ENCODE measurements around the gene EHMT1. TPM values are rescaled to one million over a fixed set of nuclear protein-coding genes. Genes with fewer than 3 reads are reported as not detected.
A peak's percentile ranks its signal among the peaks of the same experiment; 100 is the strongest.

Gene EHMT1
- total and polyA plus RNA-seq, 10 of the 15 experiments (the other 5 are each of a cell fraction or from before 2014, with no cell fraction given), result 2.9 to 100 (median 48.1) TPM

DNA sequence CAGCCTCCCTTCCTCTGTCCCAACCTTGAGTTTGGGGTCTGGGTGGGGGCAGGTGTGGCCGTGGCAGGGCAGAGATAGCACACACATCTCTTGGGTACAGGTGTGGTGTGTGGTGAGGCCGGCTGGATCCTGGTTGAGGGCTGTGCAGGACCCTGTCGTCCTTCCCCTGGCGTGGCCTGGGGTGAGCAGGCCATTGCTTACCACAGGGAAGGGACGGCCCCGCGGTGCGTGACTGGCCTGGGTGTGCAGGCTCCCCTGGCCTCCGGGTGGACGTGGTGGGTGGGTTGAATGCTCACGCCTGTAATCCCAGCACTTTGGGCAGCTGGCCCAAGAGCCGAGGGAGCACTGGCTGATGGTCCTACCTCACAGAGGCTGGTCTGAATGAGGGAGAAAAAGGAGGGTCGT, 12.1 kb upstream of the EHMT1 start:
- H3K27ac ChIP-seq (ENCODE audit: control insufficient read depth, insufficient read depth), result no peak overlapping the region
- POLR2A ChIA-PET, result no interaction called here
- H3K27me3 ChIP-seq (replicated peaks in 1 of 2; ENCODE audit: control insufficient read depth in 2 of 2, insufficient read depth in 2 of 2, low read length in 1 of 2), result no peaks in the 10 kb centered on the region
- peak overlapping the region; percentile 76 for H3K4me3 ChIP-seq
- peak overlapping the region; percentile 94 for H3K4me2 ChIP-seq (ENCODE audit: control insufficient read depth, insufficient read depth)
- RAD21 ChIA-PET (ENCODE audit: unreplicated experiment), result no interaction called here
- H3K4me1 ChIP-seq (ENCODE audit: control insufficient read depth, insufficient read depth, low read length), result peaks cover 11% of the 10 kb centered on the region
- TF ChIP-seq, protein P1, sequence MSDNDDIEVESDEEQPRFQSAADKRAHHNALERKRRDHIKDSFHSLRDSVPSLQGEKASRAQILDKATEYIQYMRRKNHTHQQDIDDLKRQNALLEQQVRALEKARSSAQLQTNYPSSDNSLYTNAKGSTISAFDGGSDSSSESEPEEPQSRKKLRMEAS (IDR thresholded peaks at IDR 0.05; ENCODE audit: low read depth, low read length), result no peak
- TF ChIP-seq CEBPB (IDR thresholded peaks at IDR 0.05; ENCODE audit: borderline replicate concordance in 1 of 2, low read depth in 2 of 2, low read length in 2 of 2) (no peak), NFXL1 (IDR thresholded peaks at IDR 0.05; ENCODE audit: borderline replicate concordance) (no peak), TARDBP (IDR thresholded peaks at IDR 0.05; ENCODE audit: borderline replicate concordance) (no peak), CHD4 (IDR thresholded peaks at IDR 0.05) (no peak), IKZF1 (conservative IDR thresholded peaks at IDR 0.05) (no peak), KLF5 (IDR thresholded peaks at IDR 0.05; ENCODE audit: partially characterized antibody) (no peak), TCF7 (IDR thresholded peaks at IDR 0.05; ENCODE audit: borderline replicate concordance) (no peak), TAF1 (IDR thresholded peaks at IDR 0.05; ENCODE audit: borderline replicate concordance, low read depth, low read length) (no peak), NR2C2 (IDR thresholded peaks at IDR 0.05; ENCODE audit: borderline replicate concordance, control insufficient read depth, insufficient read length, low read depth) (no peak)
- TF ChIP-seq, protein P2, sequence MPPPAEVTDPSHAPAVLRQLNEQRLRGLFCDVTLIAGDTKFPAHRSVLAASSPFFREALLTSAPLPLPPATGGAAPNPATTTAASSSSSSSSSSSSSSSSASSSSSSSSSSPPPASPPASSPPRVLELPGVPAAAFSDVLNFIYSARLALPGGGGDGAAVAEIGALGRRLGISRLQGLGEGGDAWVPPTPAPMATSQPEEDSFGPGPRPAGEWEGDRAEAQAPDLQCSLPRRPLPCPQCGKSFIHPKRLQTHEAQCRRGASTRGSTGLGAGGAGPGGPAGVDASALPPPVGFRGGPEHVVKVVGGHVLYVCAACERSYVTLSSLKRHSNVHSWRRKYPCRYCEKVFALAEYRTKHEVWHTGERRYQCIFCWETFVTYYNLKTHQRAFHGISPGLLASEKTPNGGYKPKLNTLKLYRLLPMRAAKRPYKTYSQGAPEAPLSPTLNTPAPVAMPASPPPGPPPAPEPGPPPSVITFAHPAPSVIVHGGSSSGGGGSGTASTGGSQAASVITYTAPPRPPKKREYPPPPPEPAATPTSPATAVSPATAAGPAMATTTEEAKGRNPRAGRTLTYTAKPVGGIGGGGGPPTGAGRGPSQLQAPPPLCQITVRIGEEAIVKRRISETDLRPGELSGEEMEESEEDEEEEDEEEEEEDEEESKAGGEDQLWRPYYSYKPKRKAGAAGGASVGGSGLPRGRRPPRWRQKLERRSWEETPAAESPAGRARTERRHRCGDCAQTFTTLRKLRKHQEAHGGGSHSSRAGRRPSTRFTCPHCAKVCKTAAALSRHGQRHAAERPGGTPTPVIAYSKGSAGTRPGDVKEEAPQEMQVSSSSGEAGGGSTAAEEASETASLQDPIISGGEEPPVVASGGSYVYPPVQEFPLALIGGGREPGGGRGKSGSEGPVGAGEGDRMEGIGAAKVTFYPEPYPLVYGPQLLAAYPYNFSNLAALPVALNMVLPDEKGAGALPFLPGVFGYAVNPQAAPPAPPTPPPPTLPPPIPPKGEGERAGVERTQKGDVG (CRISPR knock-in tag; IDR thresholded peaks at IDR 0.05), result no peak
- TF ChIP-seq, protein P3, sequence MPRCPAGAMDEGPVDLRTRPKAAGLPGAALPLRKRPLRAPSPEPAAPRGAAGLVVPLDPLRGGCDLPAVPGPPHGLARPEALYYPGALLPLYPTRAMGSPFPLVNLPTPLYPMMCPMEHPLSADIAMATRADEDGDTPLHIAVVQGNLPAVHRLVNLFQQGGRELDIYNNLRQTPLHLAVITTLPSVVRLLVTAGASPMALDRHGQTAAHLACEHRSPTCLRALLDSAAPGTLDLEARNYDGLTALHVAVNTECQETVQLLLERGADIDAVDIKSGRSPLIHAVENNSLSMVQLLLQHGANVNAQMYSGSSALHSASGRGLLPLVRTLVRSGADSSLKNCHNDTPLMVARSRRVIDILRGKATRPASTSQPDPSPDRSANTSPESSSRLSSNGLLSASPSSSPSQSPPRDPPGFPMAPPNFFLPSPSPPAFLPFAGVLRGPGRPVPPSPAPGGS (IDR thresholded peaks at IDR 0.05; ENCODE audit: borderline replicate concordance, insufficient read depth, low read depth, low read length, poor library complexity, severe bottlenecking), result no peak
- TF ChIP-seq, protein P4, sequence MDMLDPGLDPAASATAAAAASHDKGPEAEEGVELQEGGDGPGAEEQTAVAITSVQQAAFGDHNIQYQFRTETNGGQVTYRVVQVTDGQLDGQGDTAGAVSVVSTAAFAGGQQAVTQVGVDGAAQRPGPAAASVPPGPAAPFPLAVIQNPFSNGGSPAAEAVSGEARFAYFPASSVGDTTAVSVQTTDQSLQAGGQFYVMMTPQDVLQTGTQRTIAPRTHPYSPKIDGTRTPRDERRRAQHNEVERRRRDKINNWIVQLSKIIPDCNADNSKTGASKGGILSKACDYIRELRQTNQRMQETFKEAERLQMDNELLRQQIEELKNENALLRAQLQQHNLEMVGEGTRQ (IDR thresholded peaks at IDR 0.05; ENCODE audit: borderline replicate concordance, low read depth, low read length), result no peak
- no peaks in the 10 kb centered on the region for H3K36me3 ChIP-seq (ENCODE audit: control insufficient read depth in 2 of 2, insufficient read depth in 2 of 2, low read length in 1 of 2)
- WGBS (ENCODE audit: insufficient coverage, insufficient replicate concordance, low lambda C conversion rate, missing lambda C conversion rate), result 79% methylated on average over 13 of the region's 13 CpGs
- CTCF ChIA-PET, result no interaction called here
- SMC1A ChIA-PET (ENCODE audit: uncharacterized antibody, unreplicated experiment), result no interaction called here
- in situ Hi-C loops (cut with MboI), result no loop called here
- FAIRE-seq, result no peak
- H3K9ac ChIP-seq (ENCODE audit: control insufficient read depth, insufficient read depth, low read length), result no peak overlapping the region; the same call in 1 of the 2 replicates
- ATAC-seq, result no peak
- no peaks in the 10 kb centered on the region for H3K9me3 ChIP-seq (replicated peaks; ENCODE audit: control insufficient read depth, insufficient read depth, low read length)
- no peak overlapping the region for H2AFZ ChIP-seq (ENCODE audit: control insufficient read depth, low read depth, low read length)
- no peaks in the 10 kb centered on the region; the same call in 1 of the 2 replicates for H4K20me1 ChIP-seq (ENCODE audit: control insufficient read depth, insufficient read depth)
- intact Hi-C loops (cut with micrococcal nuclease; ENCODE audit: unreplicated experiment), result no loop called here
- no TSS peak for BruUV-seq (replicated peaks)
- peaks cover 4% of the 10 kb centered on the region for H3K79me2 ChIP-seq (ENCODE audit: control insufficient read depth, insufficient read depth, low read length)
- no peak for DNase-seq (ENCODE audit: low read depth, low spot score)

All from GM12878 (cell line).